A549 (cell line): Measurements from ENCODE around the gene DOK5. TPM values are rescaled to one million over a fixed set of nuclear protein-coding genes. Genes with fewer than 3 reads are reported as not detected.

ENCODE experiments used
- ATAC-seq, 2 experiments: fragments of 200-7000 bp in 1 of 2; fragments of >200 bp in 1 of 2; cut with Nextera tagmentation in 1 of 2; cut with Tn5 transposase in 1 of 2; 3 replicates each; pipeline versions ENCODE4 v1.8.0 to v1.9.1; 2018 to 2020; ENCODE audit warnings: mild to moderate bottlenecking in 1 of 2, moderate library complexity in 1 of 2
- CTCF ChIA-PET: fragments of 300-600 bp; sonication (Branson Sonifier 250); formaldehyde crosslinking; extraction: SDS; loops from one replicate; lab custom pipeline; 2021; ENCODE audit warnings: antibody characterized with exemption, inconsistent platforms; lab: Yijun Ruan, JAX
- POLR2A ChIA-PET: fragments of 350-600 bp; formaldehyde crosslinking; extraction: SDS; loops from one replicate; lab custom pipeline; 2021; ENCODE audit warnings: antibody characterized with exemption, inconsistent platforms; lab: Yijun Ruan, JAX
- DNase-seq, 2 experiments: peaks; one replicate each; pipeline versions ENCODE4 v3.0.0 to v3.0.0-alpha.2; 2011 to 2016; ENCODE audit warnings: low read depth in 1 of 2, low spot score in 1 of 2
- FAIRE-seq: peaks from 2 replicates; lab custom pipeline; 2011; peaks lifted over from hg19 to GRCh38; lab: Jason Lieb, UNC
- H3K27ac ChIP-seq, 2 experiments: fragments of >200 bp; sonication (Bioruptor Twin); formaldehyde crosslinking; 3 replicates each; pipeline ENCODE4 v1.5.1; 2016 to 2017
- H3K4me1 ChIP-seq: fragments of >200 bp; sonication (Bioruptor Twin); formaldehyde crosslinking; 3 replicates; pipeline ENCODE4 v1.6.1; 2016
- H3K4me2 ChIP-seq: fragments of >200 bp; sonication (Bioruptor Twin); formaldehyde crosslinking; 3 replicates; pipeline ENCODE4 v1.6.1; 2016
- H3K4me3 ChIP-seq: fragments of >200 bp; sonication (Bioruptor Twin); formaldehyde crosslinking; 3 replicates; pipeline ENCODE4 v1.5.1; 2016
- H3K9me3 ChIP-seq: fragments of >200 bp; sonication (Bioruptor Twin); formaldehyde crosslinking; 3 replicates; pipeline ENCODE4 v1.6.1; 2016
- ATOH8 ChIP-seq: fragments of 250-450 bp; sonication (Bioruptor Pico); IDR thresholded peaks from 2 replicates; pipeline ENCODE4 v1.5.0; 2020; ENCODE audit warnings: low read depth, mild to moderate bottlenecking, moderate library complexity
- BHLHE40 ChIP-seq: IDR thresholded peaks from 2 replicates; pipeline ENCODE4 v1.6.1; 2012; ENCODE audit warnings: low read depth, low read length, inconsistent platforms
- CBX2 ChIP-seq: fragments of 200-600 bp; sonication (generic); IDR thresholded peaks from 2 replicates; pipeline ENCODE4 v1.6.1; 2016; ENCODE audit warnings: low read depth, mild to moderate bottlenecking, borderline replicate concordance
- CTCF ChIP-seq: fragments of >200 bp; sonication (Bioruptor Twin); formaldehyde crosslinking; IDR thresholded peaks from 3 replicates; pipeline ENCODE4 v1.5.1; 2016
- E2F6 ChIP-seq: IDR thresholded peaks from 2 replicates; pipeline ENCODE4 v1.6.1; 2012; ENCODE audit warnings: low read depth, borderline replicate concordance
- EHF ChIP-seq: fragments of 250-450 bp; sonication (Bioruptor Pico); IDR thresholded peaks from 2 replicates; pipeline ENCODE4 v1.5.0; 2020; ENCODE audit warnings: mild to moderate bottlenecking
- ELK1 ChIP-seq: fragments of 150-350 bp; IDR thresholded peaks from 2 replicates; pipeline ENCODE4 v1.6.1; 2014; ENCODE audit warnings: low read depth, mild to moderate bottlenecking, low read length
- ESRRA ChIP-seq: fragments of 150-350 bp; IDR thresholded peaks from 2 replicates; pipeline ENCODE4 v1.6.1; 2014; ENCODE audit warnings: mild to moderate bottlenecking, low read length, borderline replicate concordance
- FOSB ChIP-seq: fragments of 250-450 bp; sonication (Bioruptor Pico); IDR thresholded peaks from 2 replicates; pipeline ENCODE4 v1.5.0; 2020; ENCODE audit warnings: mild to moderate bottlenecking, moderate library complexity
- GATA3 ChIP-seq: IDR thresholded peaks from 2 replicates; pipeline ENCODE4 v1.6.1; 2012; ENCODE audit warnings: borderline replicate concordance
- HDAC2 ChIP-seq: fragments of 200-600 bp; sonication (generic); IDR thresholded peaks from 2 replicates; pipeline ENCODE4 v1.6.1; 2016
- HOXB5 ChIP-seq: fragments of 250-450 bp; sonication (Bioruptor Pico); IDR thresholded peaks from 2 replicates; pipeline ENCODE4 v1.5.0; 2020; ENCODE audit warnings: mild to moderate bottlenecking, moderate library complexity
- JUNB ChIP-seq: fragments of >200 bp; sonication (Bioruptor Twin); formaldehyde crosslinking; IDR thresholded peaks from 2 replicates; pipeline ENCODE4 v1.6.1; 2016
- KDM5A ChIP-seq: fragments of 200-600 bp; sonication (generic); IDR thresholded peaks from 2 replicates; pipeline ENCODE4 v1.6.1; 2016; ENCODE audit warnings: antibody characterized with exemption, mild to moderate bottlenecking
- MAZ ChIP-seq: fragments of 150-350 bp; IDR thresholded peaks from 2 replicates; pipeline ENCODE4 v1.6.1; 2014; ENCODE audit warnings: antibody characterized with exemption, low read depth, low read length, borderline replicate concordance
- MYC ChIP-seq: IDR thresholded peaks from 2 replicates; pipeline ENCODE4 v1.6.1; 2012; ENCODE audit warnings: mild to moderate bottlenecking, inconsistent platforms, low read length, improper control_type of control experiment, borderline replicate concordance
- PHF8 ChIP-seq: fragments of 200-600 bp; sonication (generic); IDR thresholded peaks from 2 replicates; pipeline ENCODE4 v1.6.1; 2016; ENCODE audit warnings: low read depth, mild to moderate bottlenecking, antibody characterized with exemption, moderate library complexity, borderline replicate concordance
- RAD21 ChIP-seq, 2 experiments: fragments of >200 bp in 1 of 2; sonication (Bioruptor Twin) in 1 of 2; formaldehyde crosslinking in 1 of 2; IDR thresholded peaks in 1 of 2; conservative IDR thresholded peaks in 1 of 2; 2 replicates in 1 of 2; 3 replicates in 1 of 2; pipeline ENCODE4 v1.6.1; 2012 to 2018; ENCODE audit warnings: inconsistent platforms in 1 of 2
- RCOR1 ChIP-seq: fragments of 150-350 bp; IDR thresholded peaks from 2 replicates; pipeline ENCODE4 v1.6.1; 2014; ENCODE audit warnings: antibody characterized with exemption, low read length, low read depth
- RFX5 ChIP-seq: fragments of 450-650 bp; IDR thresholded peaks from 2 replicates; pipeline ENCODE4 v1.7.1; 2014; ENCODE audit warnings: antibody characterized with exemption, mild to moderate bottlenecking, moderate library complexity
- RNF2 ChIP-seq: fragments of 200-600 bp; sonication (generic); IDR thresholded peaks from 2 replicates; pipeline ENCODE4 v1.6.1; 2016; ENCODE audit warnings: low read depth, mild to moderate bottlenecking, antibody characterized with exemption, moderate library complexity, borderline replicate concordance
- SMC3 ChIP-seq: fragments of >200 bp; sonication (Bioruptor Twin); formaldehyde crosslinking; IDR thresholded peaks from 3 replicates; pipeline ENCODE4 v1.6.1; 2018; ENCODE audit warnings: inconsistent platforms
- ZC3H11A ChIP-seq: fragments of 450-650 bp; IDR thresholded peaks from 2 replicates; pipeline ENCODE4 v1.6.1; 2014; ENCODE audit warnings: antibody characterized with exemption, mild to moderate bottlenecking
- ZSCAN20 ChIP-seq: fragments of 250-450 bp; sonication (Bioruptor Pico); IDR thresholded peaks from 2 replicates; pipeline ENCODE4 v1.8.0; 2022; ENCODE audit warnings: mild to moderate bottlenecking, moderate library complexity
- WGBS: methylation state at CpG from one replicate; pipeline ENCODE4 v1.1.6; 2017; ENCODE audit errors: missing lambda C conversion rate; 5-methylcytosine and 5-hydroxymethylcytosine counted together
- polyA plus RNA-seq, 4 experiments: library from polyadenylated mRNA; depleted of rRNA in 3 of 4; stranded (reverse); fragments of >200 nt; fragmentation: RNase III in 1 of 4; extraction: RNeasy Plus Mini Kit Qiagen cat#74134 plus additional on column Dnase treatment in 1 of 4; gene quantifications; 2 replicates in 3 of 4; 3 replicates in 1 of 4; pipeline ENCODE4 v1.2.3, GENCODE V29; 2011 to 2017
- TF ChIP-seq, protein P1 (sequence below): IDR thresholded peaks from 2 replicates; pipeline ENCODE4 v1.6.1; 2012

Gene DOK5
- polyA plus RNA-seq, 2 of the 4 experiments (the other 2 are of a cell fraction) = not detected

DNA sequence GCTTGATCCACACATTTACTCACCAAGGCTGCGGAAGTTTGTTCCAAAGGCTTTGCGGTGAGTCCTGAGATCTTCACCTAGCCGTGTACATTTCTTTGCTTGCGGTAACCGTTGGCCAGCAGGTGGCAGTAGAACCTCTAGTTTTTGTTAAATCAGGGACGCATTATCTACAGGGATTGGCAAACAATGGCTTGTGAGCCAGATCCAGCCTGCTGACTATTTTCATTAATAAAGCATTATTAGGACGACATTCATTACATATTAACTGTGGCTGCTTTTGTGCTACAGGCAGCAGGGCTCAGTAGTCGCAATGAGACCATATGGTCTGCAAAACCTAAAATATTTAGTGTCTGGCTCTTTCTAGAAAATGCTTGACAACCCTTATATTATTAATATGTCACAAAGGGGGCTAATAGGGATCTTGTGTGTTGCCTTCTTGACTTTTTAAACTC is 174.1 kb downstream of the DOK5 start (continued):
- TF ChIP-seq CTCF = peak; percentile 73
- no peak for TF ChIP-seq RCOR1
- TF ChIP-seq MYC = no peak
- TF ChIP-seq SMC3 = peak; percentile 45; the same call in 1 of the 3 replicates
- TF ChIP-seq E2F6 = no peak
- no peak for TF ChIP-seq MAZ
- no peak for TF ChIP-seq RNF2
- TF ChIP-seq EHF (CRISPR knock-in tag) = no peak
- TF ChIP-seq, all 56 proteins: peak for 3

GRCh38 chr20:54650052-54650719 is 174.8 kb downstream of the DOK5 start:
- Histone ChIP-seq H3K9me3 (no peaks in the 10 kb centered on the region), H3K4me2 (no peak overlapping the region), H3K27ac (no peak overlapping the region), H3K4me3 (no peak overlapping the region), H3K4me1 (peaks cover 11% of the 10 kb centered on the region; the same call in 2 of the 3 replicates)
- TF ChIP-seq ZC3H11A (no peak), BHLHE40 (no peak), JUNB (no peak), PHF8 (no peak), ATOH8 (CRISPR knock-in tag) (no peak), ESRRA (no peak), FOSB (no peak), GATA3 (no peak), HOXB5 (CRISPR knock-in tag) (no peak), MYC (no peak), KDM5A (no peak), HDAC2 (no peak), RCOR1 (no peak), ZSCAN20 (CRISPR knock-in tag) (no peak), RFX5 (no peak), E2F6 (no peak), RAD21 (conservative IDR thresholded peaks at IDR 0.05 in 1 of 2, IDR thresholded peaks at IDR 0.05 in 1 of 2) (no peak), ELK1 (no peak), CBX2 (no peak)
- TF ChIP-seq, protein P1, sequence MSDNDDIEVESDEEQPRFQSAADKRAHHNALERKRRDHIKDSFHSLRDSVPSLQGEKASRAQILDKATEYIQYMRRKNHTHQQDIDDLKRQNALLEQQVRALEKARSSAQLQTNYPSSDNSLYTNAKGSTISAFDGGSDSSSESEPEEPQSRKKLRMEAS = no peak
- ChIA-PET CTCF (interaction anchor here (0.7 to 3.4 kb wide), 11 partner anchors 10 to 1693 kb away, joined by 3 to 26 read pairs (median 4); partner anchors contain the start of gene PFDN4), POLR2A (no interaction called here)
- FAIRE-seq = no peak
- WGBS = 30% methylated on average over 4 of the region's 4 CpGs
- DNase-seq = no peak
- ATAC-seq = no peak
